Activated naive CD4-positive, alpha-beta T cell (primary cell): ENCODE measurements around the gene PGBD5.

ENCODE experiments used
- DNase-seq, 4 experiments: peaks; one replicate each; lab custom pipeline; 2025; lab: John Stamatoyannopoulos, UW

The PGBD5 gene

DNA sequence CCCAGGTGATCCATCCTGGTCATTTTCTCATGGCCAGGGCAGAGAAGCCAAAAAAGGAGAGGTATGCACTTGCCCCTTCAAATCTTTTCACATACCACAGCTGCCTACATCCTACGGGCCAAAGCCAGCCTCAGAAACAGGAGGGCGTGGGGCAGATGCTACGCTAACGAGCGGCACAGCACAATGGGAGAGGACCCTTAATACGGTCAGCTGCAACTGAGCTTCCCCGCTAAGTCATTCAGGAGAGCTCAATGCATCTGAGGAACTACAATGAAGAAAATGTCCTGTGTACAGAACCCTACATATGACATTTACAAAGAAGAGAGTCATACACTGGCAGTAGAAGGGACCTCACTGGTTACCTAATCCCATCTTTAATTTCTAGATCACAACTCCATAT lies 78.2 kb downstream of the PGBD5 start:
- DNase-seq = no peak

GRCh38 chr1:230345139-230345885 lies 80.8 kb downstream of the PGBD5 start:
- no peak for DNase-seq

- DNase-seq = no peak
These were observed 83.4 kb downstream of the PGBD5 start for GRCh38 chr1:230342699-230343098.

GRCh38 chr1:230342019-230342418 lies 84.1 kb downstream of the PGBD5 start:
- DNase-seq = no peak

DNA sequence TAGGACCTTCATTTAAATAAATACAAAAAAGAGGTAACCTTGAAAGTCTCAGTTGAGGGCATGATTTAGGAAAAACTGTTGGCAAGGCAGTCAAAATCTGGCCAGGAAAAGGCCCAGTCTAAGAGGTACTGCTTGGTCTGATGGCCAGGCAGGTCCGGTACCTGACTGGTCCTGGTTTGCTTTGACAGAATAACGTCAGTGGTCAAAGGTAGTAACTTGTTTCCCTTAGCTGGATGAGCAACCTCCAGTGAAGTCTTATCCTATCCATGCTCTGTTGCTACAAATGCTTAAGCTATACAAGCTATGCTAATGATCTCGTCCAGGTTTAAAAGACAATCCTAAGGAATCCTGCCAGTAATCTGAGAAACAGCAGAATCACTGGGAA lies 85.0 kb downstream of the PGBD5 start:
- DNase-seq = no peak

- no peak for DNase-seq
These were observed 85.5 kb downstream of the PGBD5 start for GRCh38 chr1:230340526-230341161.

GRCh38 chr1:230339033-230339432 lies 87.1 kb downstream of the PGBD5 start:
- DNase-seq = no peak

- DNase-seq = no peak
These were observed 88.9 kb downstream of the PGBD5 start for GRCh38 chr1:230337266-230337665.

GRCh38 chr1:230335861-230336522 lies 90.1 kb downstream of the PGBD5 start:
- DNase-seq = no peak

DNA sequence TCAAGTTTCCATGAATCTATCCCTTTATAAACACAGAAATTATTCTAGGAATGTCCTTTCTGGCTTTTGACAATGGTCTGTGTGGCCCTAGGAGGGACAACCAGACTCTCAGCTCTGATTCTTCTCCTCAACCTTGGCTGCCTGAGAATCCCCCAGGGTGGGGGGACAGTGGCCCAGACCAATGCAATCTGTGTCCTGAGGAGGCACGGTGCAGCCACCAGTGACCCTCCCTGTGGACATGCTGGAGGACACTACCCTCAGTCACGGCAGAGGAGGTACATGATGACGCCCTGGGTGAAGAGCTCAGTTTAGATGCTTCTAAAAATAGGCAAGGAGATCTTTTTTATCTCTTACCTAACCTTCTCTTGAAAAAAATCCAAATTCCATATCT lies 91.7 kb downstream of the PGBD5 start:
- DNase-seq = no peak

- no peak for DNase-seq
These were observed 92.3 kb downstream of the PGBD5 start for GRCh38 chr1:230333590-230334446.

DNA sequence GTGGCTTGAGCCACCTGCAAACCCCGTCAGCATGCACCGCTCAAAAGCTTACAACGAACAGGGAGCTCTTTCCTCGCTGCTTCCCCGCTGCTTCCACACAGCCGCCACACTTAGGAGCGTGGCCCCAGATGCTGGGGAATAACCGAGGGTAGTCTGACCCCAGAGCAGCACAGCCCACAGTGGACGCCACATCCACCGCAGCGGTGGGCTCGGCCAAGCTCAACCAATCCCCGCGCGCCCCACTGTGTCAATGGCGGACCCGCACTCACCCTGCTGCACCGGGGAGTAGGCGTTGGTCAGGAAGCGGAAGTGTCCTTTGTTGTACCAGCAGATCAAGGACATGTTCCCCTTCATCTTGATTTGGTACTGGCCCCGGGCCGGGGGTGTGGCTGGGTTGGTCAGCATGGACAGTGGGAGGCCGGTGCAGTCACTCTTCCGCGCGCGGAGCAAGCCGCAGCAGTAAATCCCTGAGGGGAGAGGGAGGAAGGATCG lies 93.5 kb downstream of the PGBD5 start:
- no peak for DNase-seq

GRCh38 chr1:230332061-230332460 lies 94.1 kb downstream of the PGBD5 start:
- DNase-seq = no peak

- no peak for DNase-seq
These were observed 96.0 kb downstream of the PGBD5 start for GRCh38 chr1:230330157-230330556.

GRCh38 chr1:230328342-230329015 lies 97.7 kb downstream of the PGBD5 start:
- no peak for DNase-seq

GRCh38 chr1:230327892-230328284 lies 98.2 kb downstream of the PGBD5 start:
- DNase-seq = no peak

- DNase-seq = no peak
These were observed 98.9 kb downstream of the PGBD5 start for GRCh38 chr1:230326971-230327891.

GRCh38 chr1:230323686-230324085 lies 102.4 kb downstream of the PGBD5 start:
- DNase-seq = no peak

DNA sequence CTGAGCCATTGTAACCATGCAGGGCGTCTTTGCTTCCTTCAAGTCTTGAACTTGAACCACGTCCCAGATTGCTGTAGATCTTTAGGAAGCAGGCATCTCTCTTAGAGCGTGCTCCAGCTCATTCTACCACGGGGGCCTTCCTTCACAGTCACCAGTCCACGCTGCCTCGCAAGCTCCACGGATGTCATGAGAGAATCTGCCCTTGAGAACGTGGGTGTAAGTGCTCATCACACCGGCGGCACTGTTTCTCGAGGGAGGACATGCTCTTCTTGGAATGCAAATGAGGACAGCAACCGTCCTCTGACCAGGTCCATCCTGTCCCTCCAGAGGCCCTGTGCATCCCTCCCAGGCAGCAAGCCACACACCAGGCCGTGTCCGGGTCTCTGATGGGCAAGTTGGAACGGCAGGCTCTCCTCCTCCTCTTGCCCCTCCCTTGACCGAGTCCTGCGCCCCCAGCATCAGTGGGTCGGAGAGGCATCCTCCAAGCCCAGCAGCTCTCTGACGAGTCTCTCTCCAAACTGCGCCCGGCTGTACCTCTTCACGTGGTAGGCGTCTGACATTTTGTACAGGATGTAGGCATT lies 103.1 kb downstream of the PGBD5 start:
- no peak for DNase-seq

DNA sequence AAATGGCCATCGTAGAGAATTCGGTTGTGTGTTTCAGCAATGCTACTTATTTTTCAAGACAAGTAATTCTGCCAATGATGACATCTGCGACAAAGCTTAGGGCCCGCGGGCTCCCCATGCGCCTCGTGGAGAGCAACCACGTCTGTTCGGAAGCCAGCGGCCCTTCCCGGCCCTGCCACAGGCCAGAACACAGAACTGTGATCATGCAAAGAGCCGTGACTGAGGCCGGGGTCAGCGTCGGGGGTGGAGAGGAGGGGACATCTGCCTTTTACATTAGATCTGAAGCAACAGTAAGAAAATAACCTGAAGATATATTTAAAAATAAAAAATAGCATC lies 103.7 kb downstream of the PGBD5 start:
- DNase-seq = no peak
